MM.1S (cell line): ENCODE measurements around the gene SUPT6H.

ENCODE experiments used
- DNase-seq: peaks from one replicate; pipeline ENCODE4 v3.0.0-alpha.2; 2015
- H2AFZ ChIP-seq: fragments of 300-600 bp; sonication (generic); 2 replicates; pipeline ENCODE4 v1.6.0; 2016; ENCODE audit warnings: antibody characterized with exemption, low read length
- H3F3A ChIP-seq: fragments of 300-600 bp; sonication (generic); 2 replicates; pipeline ENCODE4 v1.6.1; 2016; ENCODE audit warnings: mild to moderate bottlenecking, antibody characterized with exemption, low read length, moderate library complexity, mixed read lengths; ENCODE audit not compliant: insufficient read depth
- H3K27ac ChIP-seq: fragments of 300-600 bp; sonication (generic); 2 replicates; pipeline ENCODE4 v1.5.1; 2016; ENCODE audit warnings: mild to moderate bottlenecking, low read length
- H3K27me3 ChIP-seq: fragments of 300-600 bp; sonication (generic); replicated peaks from 2 replicates; pipeline ENCODE4 v1.6.0; 2016; ENCODE audit warnings: low read length; ENCODE audit not compliant: insufficient read depth
- H3K36me3 ChIP-seq: fragments of 300-600 bp; sonication (generic); replicated peaks from 2 replicates; pipeline ENCODE4 v1.6.1; 2016; ENCODE audit warnings: mild to moderate bottlenecking, low read length, mixed read lengths; ENCODE audit not compliant: insufficient read depth
- H3K4me1 ChIP-seq: fragments of 300-600 bp; sonication (generic); 2 replicates; pipeline ENCODE4 v1.6.1; 2016; ENCODE audit warnings: low read length, mixed read lengths
- H3K4me2 ChIP-seq: fragments of 300-600 bp; sonication (generic); 2 replicates; pipeline ENCODE4 v1.6.0; 2016; ENCODE audit warnings: low read depth, low read length
- H3K4me3 ChIP-seq: fragments of 300-600 bp; sonication (generic); 2 replicates; pipeline ENCODE4 v1.5.1; 2016; ENCODE audit warnings: low read length, mixed read lengths
- H3K79me2 ChIP-seq: fragments of 300-600 bp; sonication (generic); 2 replicates; pipeline ENCODE4 v1.6.1; 2016; ENCODE audit warnings: mixed run types, low read length, mixed read lengths
- H3K9ac ChIP-seq: fragments of 300-600 bp; sonication (generic); 2 replicates; pipeline ENCODE4 v1.6.1; 2016; ENCODE audit warnings: low read length, mixed read lengths
- H3K9me2 ChIP-seq: fragments of 300-600 bp; sonication (generic); replicated peaks from 2 replicates; pipeline ENCODE4 v1.6.1; 2016; ENCODE audit warnings: mild to moderate bottlenecking, low read length, mixed read lengths; ENCODE audit not compliant: insufficient read depth
- H3K9me3 ChIP-seq: fragments of 300-600 bp; sonication (generic); replicated peaks from 2 replicates; pipeline ENCODE4 v1.6.1; 2016; ENCODE audit warnings: mild to moderate bottlenecking, low read length, mixed read lengths; ENCODE audit not compliant: insufficient read depth
- H4K20me1 ChIP-seq: fragments of 300-600 bp; sonication (generic); 2 replicates; pipeline ENCODE4 v1.6.1; 2016; ENCODE audit warnings: mild to moderate bottlenecking, low read length, moderate library complexity, mixed read lengths; ENCODE audit not compliant: insufficient read depth
- EZH2 ChIP-seq: fragments of 300-600 bp; sonication (generic); optimal IDR thresholded peaks from 2 replicates; pipeline ENCODE3; 2017; ENCODE audit warnings: low read depth, mild to moderate bottlenecking, antibody characterized with exemption, low read length, mixed read lengths
- EZH2phosphoT487 ChIP-seq: fragments of 300-600 bp; sonication (generic); IDR thresholded peaks from 2 replicates; pipeline ENCODE4 v1.6.1; 2018; ENCODE audit warnings: antibody characterized with exemption, low read length
- TF ChIP-seq, protein P1 (sequence below): fragments of 300-600 bp; sonication (generic); IDR thresholded peaks from 2 replicates; pipeline ENCODE4 v1.5.1; 2016; ENCODE audit warnings: antibody characterized with exemption, low read length, mixed read lengths

The SUPT6H gene

DNA sequence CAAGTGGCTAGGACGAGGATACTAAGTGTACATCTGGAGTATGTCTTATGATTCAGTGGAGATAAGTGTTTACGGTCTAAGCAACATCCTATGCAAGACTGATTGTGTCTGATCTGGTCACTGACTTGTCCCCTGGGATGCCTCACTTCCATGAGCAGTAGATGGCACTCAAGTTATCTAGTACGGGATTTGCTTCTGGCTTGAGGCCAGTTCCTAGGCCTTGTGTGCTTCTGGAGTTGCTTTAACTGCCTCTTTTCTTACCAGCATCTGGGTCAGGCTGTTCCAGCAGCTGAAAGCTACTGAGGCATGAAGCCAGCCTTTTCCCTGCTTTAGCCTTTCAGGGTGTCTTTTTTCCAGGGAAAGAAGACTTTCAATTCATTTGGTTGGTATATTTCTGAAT is 23.0 kb downstream of the SUPT6H start:
- Histone ChIP-seq H3K27me3 (no peaks in the 10 kb centered on the region), H3K9ac (no peak overlapping the region), H3K4me1 (no peaks in the 10 kb centered on the region), H3K36me3 (peaks cover 29% of the 10 kb centered on the region), H2AFZ (no peak overlapping the region), H3K4me3 (no peak overlapping the region), H3K9me3 (no peaks in the 10 kb centered on the region), H3K4me2 (no peak overlapping the region), H3K79me2 (no peaks in the 10 kb centered on the region), H4K20me1 (no peaks in the 10 kb centered on the region), H3K27ac (no peak overlapping the region), H3F3A (no peaks in the 10 kb centered on the region), H3K9me2 (no peaks in the 10 kb centered on the region)
- no peak for TF ChIP-seq EZH2
- TF ChIP-seq, protein P1, sequence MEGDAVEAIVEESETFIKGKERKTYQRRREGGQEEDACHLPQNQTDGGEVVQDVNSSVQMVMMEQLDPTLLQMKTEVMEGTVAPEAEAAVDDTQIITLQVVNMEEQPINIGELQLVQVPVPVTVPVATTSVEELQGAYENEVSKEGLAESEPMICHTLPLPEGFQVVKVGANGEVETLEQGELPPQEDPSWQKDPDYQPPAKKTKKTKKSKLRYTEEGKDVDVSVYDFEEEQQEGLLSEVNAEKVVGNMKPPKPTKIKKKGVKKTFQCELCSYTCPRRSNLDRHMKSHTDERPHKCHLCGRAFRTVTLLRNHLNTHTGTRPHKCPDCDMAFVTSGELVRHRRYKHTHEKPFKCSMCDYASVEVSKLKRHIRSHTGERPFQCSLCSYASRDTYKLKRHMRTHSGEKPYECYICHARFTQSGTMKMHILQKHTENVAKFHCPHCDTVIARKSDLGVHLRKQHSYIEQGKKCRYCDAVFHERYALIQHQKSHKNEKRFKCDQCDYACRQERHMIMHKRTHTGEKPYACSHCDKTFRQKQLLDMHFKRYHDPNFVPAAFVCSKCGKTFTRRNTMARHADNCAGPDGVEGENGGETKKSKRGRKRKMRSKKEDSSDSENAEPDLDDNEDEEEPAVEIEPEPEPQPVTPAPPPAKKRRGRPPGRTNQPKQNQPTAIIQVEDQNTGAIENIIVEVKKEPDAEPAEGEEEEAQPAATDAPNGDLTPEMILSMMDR = no peak
- TF ChIP-seq EZH2phosphoT487 = no peak
- no peak for DNase-seq

DNA sequence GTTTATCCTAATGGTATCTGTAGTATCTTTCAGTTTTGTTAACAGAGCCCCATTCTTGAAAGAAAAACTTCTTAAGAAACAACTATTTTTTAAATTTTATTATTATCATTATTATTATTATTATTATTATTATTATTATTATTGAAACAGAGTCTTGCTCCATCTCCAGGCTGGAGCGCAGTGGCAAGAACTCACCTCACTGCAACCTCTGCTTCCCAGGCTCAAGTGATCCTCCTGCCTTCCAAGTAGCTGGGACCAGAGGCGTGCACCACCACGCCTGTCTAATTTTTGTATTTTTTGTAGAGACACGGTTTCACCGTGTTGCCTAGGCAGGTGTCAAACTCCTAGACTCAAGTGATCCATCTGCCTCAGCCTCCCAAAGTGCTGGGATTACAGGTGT is 23.4 kb downstream of the SUPT6H start:
- no peaks in the 10 kb centered on the region for H3K4me1 ChIP-seq
- H3K9me2 ChIP-seq = no peaks in the 10 kb centered on the region
- peaks cover 33% of the 10 kb centered on the region for H3K36me3 ChIP-seq
- no peak overlapping the region for H3K27ac ChIP-seq
- no peak overlapping the region for H3K9ac ChIP-seq
- no peak overlapping the region for H3K4me2 ChIP-seq
- H3K9me3 ChIP-seq = no peaks in the 10 kb centered on the region
- TF ChIP-seq, protein P1 = no peak
- TF ChIP-seq EZH2 (no peak), EZH2phosphoT487 (no peak)
- no peak overlapping the region for H3K4me3 ChIP-seq
- DNase-seq = no peak
- H3K27me3 ChIP-seq = no peaks in the 10 kb centered on the region
- no peaks in the 10 kb centered on the region for H3K79me2 ChIP-seq
- no peak overlapping the region for H2AFZ ChIP-seq
- no peaks in the 10 kb centered on the region for H3F3A ChIP-seq
- H4K20me1 ChIP-seq = no peaks in the 10 kb centered on the region

DNA sequence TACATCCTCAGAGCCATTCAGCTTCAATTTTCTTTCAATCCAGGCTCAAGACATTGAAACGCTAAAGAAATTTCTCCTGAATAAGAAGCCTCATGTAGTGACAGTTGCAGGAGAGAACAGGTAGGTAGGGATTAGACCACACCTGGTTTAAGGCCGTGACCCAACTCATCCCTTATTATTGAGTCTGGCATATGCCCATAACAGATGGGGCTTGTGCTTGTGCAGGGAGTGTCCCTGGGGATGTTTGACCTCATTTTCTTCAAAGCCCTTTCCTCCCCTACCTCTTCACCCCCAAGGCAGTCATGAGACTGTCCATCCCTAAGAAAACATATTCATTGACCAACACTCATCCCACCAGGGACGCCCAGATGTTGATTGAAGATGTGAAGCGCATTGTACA is 24.3 kb downstream of the SUPT6H start:
- Histone ChIP-seq H4K20me1 (no peaks in the 10 kb centered on the region), H3K4me2 (no peak overlapping the region), H3K9me2 (no peaks in the 10 kb centered on the region), H3F3A (no peaks in the 10 kb centered on the region), H3K27me3 (no peaks in the 10 kb centered on the region), H3K9me3 (no peaks in the 10 kb centered on the region), H3K4me3 (no peak overlapping the region), H3K9ac (no peak overlapping the region), H2AFZ (no peak overlapping the region), H3K79me2 (no peaks in the 10 kb centered on the region), H3K36me3 (peaks cover 34% of the 10 kb centered on the region), H3K27ac (no peak overlapping the region), H3K4me1 (no peaks in the 10 kb centered on the region)
- TF ChIP-seq EZH2 = no peak
- no peak for TF ChIP-seq EZH2phosphoT487
- TF ChIP-seq, protein P1 = no peak
- no peak for DNase-seq
